ENCODE data around the gene POLR1A. TPM values are rescaled to one million over a fixed set of nuclear protein-coding genes. Genes with fewer than 3 reads are reported as not detected.

The POLR1A gene
- total RNA-seq, 4 donors from 2014 or later: 20.1 to 31.7 (median 29.4) TPM

GRCh38 chr2:85971366-85971765 lies 134.3 kb downstream of the POLR1A start:
- no peaks in the 10 kb centered on the region for H3K9me3 ChIP-seq
- ATAC-seq: no peak
- no peaks in the 10 kb centered on the region for H3K4me1 ChIP-seq
- H3K4me3 ChIP-seq: no peak overlapping the region
- no peaks in the 10 kb centered on the region for H3K36me3 ChIP-seq
- in situ Hi-C loops (cut with MboI; ENCODE audit: low sequenced_read_pairs in 4 of 4) (no loop called here), intact Hi-C loops (cut with DNase I; ENCODE audit: low total_unique reads) (no loop called here)
- TF ChIP-seq, protein P1, sequence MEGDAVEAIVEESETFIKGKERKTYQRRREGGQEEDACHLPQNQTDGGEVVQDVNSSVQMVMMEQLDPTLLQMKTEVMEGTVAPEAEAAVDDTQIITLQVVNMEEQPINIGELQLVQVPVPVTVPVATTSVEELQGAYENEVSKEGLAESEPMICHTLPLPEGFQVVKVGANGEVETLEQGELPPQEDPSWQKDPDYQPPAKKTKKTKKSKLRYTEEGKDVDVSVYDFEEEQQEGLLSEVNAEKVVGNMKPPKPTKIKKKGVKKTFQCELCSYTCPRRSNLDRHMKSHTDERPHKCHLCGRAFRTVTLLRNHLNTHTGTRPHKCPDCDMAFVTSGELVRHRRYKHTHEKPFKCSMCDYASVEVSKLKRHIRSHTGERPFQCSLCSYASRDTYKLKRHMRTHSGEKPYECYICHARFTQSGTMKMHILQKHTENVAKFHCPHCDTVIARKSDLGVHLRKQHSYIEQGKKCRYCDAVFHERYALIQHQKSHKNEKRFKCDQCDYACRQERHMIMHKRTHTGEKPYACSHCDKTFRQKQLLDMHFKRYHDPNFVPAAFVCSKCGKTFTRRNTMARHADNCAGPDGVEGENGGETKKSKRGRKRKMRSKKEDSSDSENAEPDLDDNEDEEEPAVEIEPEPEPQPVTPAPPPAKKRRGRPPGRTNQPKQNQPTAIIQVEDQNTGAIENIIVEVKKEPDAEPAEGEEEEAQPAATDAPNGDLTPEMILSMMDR (IDR thresholded peaks at IDR 0.05 in 4 of 5, conservative IDR thresholded peaks at IDR 0.05 in 1 of 5): no peak
- TF ChIP-seq POLR2A (IDR thresholded peaks at IDR 0.05): no peak
- no peak overlapping the region for H3K27ac ChIP-seq
- no peak for DNase-seq
- H3K27me3 ChIP-seq: no peaks in the 10 kb centered on the region

Other genes with a start within 250 kb of the POLR1A start
- 10 to 100 TPM; 12.6 to 26.0 (median 21.8) TPM for gene ST3GAL5, start 216.9 kb downstream of the POLR1A start, total RNA-seq
- 100 to 1,000 TPM in 1 of 4 donors, 10 to 100 TPM in 3; 55.5 to 111 (median 68.2) TPM for gene PTCD3, start 349 bp upstream of the POLR1A start, total RNA-seq
- gene IMMT, start 89.6 kb upstream of the POLR1A start, total RNA-seq: 100 to 1,000 TPM in 3 of 4 donors, 10 to 100 TPM in 1; 83.5 to 153 (median 127) TPM
- gene MRPL35, start 93.6 kb upstream of the POLR1A start, total RNA-seq: 10 to 100 TPM; 22.2 to 62.3 (median 38.8) TPM
- gene REEP1, start 231.7 kb upstream of the POLR1A start, total RNA-seq: 10 to 100 TPM in 1 of 4 donors, 1 to 10 TPM in 3; 4.2 to 16.0 (median 6.3) TPM

Data from gastrocnemius medialis (tissue), 4 donors.